Muscle layer of colon (tissue), 2 donors: Measurements from ENCODE around the gene SMAD2.

ENCODE experiments used
- H3K27ac ChIP-seq: one replicate; pipeline ENCODE4 v1.7.0; 2013; ENCODE audit warnings: low read depth, mild to moderate bottlenecking, low read length, moderate library complexity
- H3K27me3 ChIP-seq, 2 donors: one replicate each; pipeline ENCODE4 v1.7.0; 2013; ENCODE audit warnings: low read length in 2 of 2, mild to moderate bottlenecking in 2 of 2; ENCODE audit not compliant: insufficient read depth in 2 of 2, control insufficient read depth in 1 of 2
- H3K36me3 ChIP-seq: one replicate; pipeline ENCODE4 v1.7.0; 2013; ENCODE audit warnings: mild to moderate bottlenecking, low read length; ENCODE audit not compliant: insufficient read depth
- H3K4me1 ChIP-seq: one replicate; pipeline ENCODE4 v1.7.0; 2013; ENCODE audit warnings: mild to moderate bottlenecking, low read length; ENCODE audit not compliant: insufficient read depth
- H3K4me3 ChIP-seq, 2 donors: one replicate each; pipeline ENCODE4 v1.7.0; 2013; ENCODE audit warnings: low read length in 2 of 2, low read depth in 1 of 2, mild to moderate bottlenecking in 1 of 2, moderate library complexity in 1 of 2
- H3K9ac ChIP-seq: one replicate; pipeline ENCODE4 v1.7.0; 2013; ENCODE audit warnings: low read length
- H3K9me3 ChIP-seq: one replicate; pipeline ENCODE4 v1.7.0; 2013; ENCODE audit warnings: mild to moderate bottlenecking, low read length
- donor health status: abdominal sarcoma.
- donor health status: Adenocarcinoma of cecum.

The SMAD2 gene

GRCh38 chr18:47888156-47888555 is 42.3 kb downstream of the SMAD2 start:
- no peaks in the 10 kb centered on the region for H3K9me3 ChIP-seq
- peaks cover 10% of the 10 kb centered on the region for H3K36me3 ChIP-seq

GRCh38 chr18:47887227-47887626 is 43.2 kb downstream of the SMAD2 start:
- peaks cover 10% of the 10 kb centered on the region for H3K36me3 ChIP-seq
- no peak overlapping the region for H3K9ac ChIP-seq
- H3K4me3 ChIP-seq, result no peak overlapping the region
- H3K27me3 ChIP-seq, result no peaks in the 10 kb centered on the region
- no peaks in the 10 kb centered on the region for H3K9me3 ChIP-seq
- H3K4me1 ChIP-seq, result peaks cover 10% of the 10 kb centered on the region
- no peak overlapping the region for H3K27ac ChIP-seq

More at GRCh38 chr18:47888156-47888555, 42.3 kb downstream of the SMAD2 start:
- Histone ChIP-seq H3K4me1 (peaks cover 12% of the 10 kb centered on the region), H3K9ac (no peak overlapping the region), H3K27ac (no peak overlapping the region), H3K4me3 (no peak overlapping the region), H3K27me3 (no peaks in the 10 kb centered on the region)

DNA sequence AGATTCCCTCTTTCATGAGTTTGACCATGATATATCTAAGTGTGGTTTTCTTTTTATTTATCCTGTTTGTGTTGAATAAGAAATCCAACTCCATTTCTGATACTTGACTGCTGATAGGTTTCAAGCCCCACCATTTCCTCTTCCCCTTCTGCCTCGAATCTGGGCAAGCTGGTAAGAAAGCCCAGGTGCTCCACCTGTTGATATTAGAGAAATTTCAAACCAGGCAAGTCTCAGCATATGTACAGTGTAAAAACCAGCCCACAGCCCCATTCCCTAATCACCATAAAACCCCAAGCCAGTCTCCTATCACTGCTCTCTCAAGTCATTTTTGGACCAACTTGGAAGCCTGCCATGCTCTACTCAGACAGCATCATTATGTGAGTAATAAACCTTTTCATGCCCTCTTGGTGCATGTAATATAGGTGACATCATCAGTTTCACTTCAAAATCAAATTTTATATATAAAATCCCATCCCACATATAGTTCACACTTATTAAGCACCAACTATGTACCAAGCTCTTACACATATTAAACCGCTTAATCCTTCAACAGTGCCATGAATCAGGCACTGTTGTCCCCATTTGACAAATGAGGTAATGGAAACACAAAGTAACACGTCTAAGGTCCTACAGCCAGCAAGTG is 46.6 kb downstream of the SMAD2 start:
- peaks cover 15% of the 10 kb centered on the region for H3K36me3 ChIP-seq
- H3K4me1 ChIP-seq, result peaks cover 10% of the 10 kb centered on the region
- H3K27ac ChIP-seq, result no peak overlapping the region
- no peak overlapping the region for H3K9ac ChIP-seq
- no peaks in the 10 kb centered on the region for H3K27me3 ChIP-seq
- no peaks in the 10 kb centered on the region for H3K9me3 ChIP-seq
- H3K4me3 ChIP-seq, result no peak overlapping the region

DNA sequence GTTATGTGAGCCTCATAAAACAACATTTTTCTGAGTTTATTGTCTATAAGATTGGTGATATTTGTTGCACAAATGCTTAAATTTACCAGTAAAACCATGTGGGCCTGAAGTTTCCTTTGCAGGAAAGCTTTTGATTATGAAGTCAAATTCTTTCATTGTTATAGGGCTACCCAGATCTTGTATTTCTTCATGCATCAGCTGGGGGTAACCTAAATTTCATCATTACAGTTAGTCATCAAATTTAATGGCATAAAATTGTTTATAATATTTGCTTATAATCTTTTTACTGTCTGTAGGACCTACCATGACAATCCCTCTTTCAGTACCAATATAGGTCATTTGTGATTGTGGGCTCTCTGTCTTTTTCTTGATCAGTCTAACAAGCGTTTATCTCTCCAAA is 47.8 kb downstream of the SMAD2 start:
- Histone ChIP-seq H3K9me3 (no peaks in the 10 kb centered on the region), H3K27me3 (no peaks in the 10 kb centered on the region), H3K4me3 (no peak overlapping the region), H3K36me3 (peaks cover 10% of the 10 kb centered on the region), H3K9ac (no peak overlapping the region), H3K4me1 (peaks cover 10% of the 10 kb centered on the region), H3K27ac (no peak overlapping the region)

DNA sequence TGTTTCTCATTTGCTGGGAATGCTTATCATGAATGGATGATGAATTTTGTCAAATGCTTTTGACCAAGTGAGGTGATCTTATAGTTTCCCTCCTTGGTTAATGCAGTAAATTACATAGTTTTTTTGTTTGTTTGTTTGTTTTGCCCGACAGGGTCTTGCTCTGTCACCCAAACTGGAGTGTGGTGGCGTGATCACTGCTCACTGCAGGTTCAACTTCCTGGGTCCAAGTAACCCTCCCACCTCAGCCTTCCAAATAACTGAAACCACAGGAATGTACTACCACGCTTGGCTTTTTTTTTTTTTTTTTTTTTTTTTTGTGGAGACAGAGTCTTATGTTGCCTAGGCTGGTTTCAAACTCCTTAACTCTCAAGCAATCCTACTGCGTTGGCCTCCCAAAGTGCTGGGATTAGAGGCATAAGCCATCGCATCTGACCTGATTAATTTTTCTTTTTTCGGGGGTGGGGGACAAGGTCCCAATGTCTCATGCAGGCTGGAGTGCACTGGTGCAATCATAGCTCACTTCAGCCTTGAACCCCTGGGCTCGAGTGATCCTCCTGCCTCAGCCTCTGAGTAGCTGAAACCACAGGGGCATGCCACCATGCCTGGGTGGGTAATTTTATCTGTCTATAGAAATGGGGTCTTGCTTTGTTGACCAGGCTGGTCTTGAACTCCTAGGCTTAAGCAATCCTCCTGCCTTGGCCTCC is 48.6 kb downstream of the SMAD2 start:
- Histone ChIP-seq H3K4me1 (peaks cover 10% of the 10 kb centered on the region), H3K9ac (no peak overlapping the region), H3K9me3 (no peaks in the 10 kb centered on the region), H3K27ac (no peak overlapping the region), H3K4me3 (no peak overlapping the region), H3K36me3 (peaks cover 5% of the 10 kb centered on the region), H3K27me3 (no peaks in the 10 kb centered on the region)

DNA sequence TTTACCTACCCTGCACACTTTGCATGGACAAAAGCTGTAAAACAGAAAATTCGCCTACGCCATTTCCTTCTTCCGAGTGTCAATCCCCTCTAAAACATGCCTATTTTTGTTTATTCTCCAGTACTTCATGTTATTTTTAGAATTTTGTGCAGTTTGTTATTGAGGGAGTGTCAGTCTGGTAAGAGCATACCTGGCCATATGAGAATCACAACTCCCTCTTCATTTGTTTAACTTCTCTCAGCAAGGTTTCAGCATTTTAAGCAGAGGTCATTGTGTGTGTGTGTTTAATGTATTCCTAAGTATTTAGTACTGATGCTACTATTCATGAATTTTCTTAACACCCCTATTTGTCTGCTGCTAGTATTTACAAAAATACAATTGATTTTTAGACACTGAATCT is 49.4 kb downstream of the SMAD2 start:
- Histone ChIP-seq H3K36me3 (peaks cover 5% of the 10 kb centered on the region), H3K9ac (no peak overlapping the region), H3K27ac (no peak overlapping the region), H3K4me1 (peaks cover 10% of the 10 kb centered on the region), H3K27me3 (no peaks in the 10 kb centered on the region), H3K4me3 (no peak overlapping the region), H3K9me3 (no peaks in the 10 kb centered on the region)

DNA sequence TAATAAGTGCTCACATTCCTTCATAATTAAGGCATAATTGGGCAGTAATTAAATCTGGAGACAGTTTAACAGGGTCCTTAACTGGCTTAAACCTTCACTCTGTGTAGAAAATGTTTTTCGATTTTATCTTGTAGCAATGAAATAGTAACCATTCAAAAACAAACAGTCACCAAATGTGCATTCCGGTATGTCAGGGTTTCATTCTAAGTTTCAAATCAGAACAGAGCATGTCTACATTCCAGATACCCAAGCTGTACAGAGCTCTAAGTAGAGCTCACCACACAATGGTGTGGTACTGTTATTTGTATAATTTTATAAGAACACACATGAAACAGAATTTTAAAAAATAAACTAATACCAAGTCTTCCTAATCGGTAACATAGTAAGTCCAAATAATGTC is 52.6 kb downstream of the SMAD2 start:
- H3K27ac ChIP-seq, result no peak overlapping the region
- no peaks in the 10 kb centered on the region for H3K9me3 ChIP-seq
- no peak overlapping the region for H3K9ac ChIP-seq
- no peaks in the 10 kb centered on the region for H3K27me3 ChIP-seq
- H3K36me3 ChIP-seq, result peaks cover 5% of the 10 kb centered on the region
- H3K4me3 ChIP-seq, result no peak overlapping the region
- no peaks in the 10 kb centered on the region for H3K4me1 ChIP-seq

- no peaks in the 10 kb centered on the region for H3K9me3 ChIP-seq
- no peak overlapping the region for H3K9ac ChIP-seq
- H3K4me1 ChIP-seq, result peaks cover 2% of the 10 kb centered on the region
- no peaks in the 10 kb centered on the region for H3K27me3 ChIP-seq
- no peak overlapping the region for H3K27ac ChIP-seq
- H3K4me3 ChIP-seq, result no peak overlapping the region
- peaks cover 4% of the 10 kb centered on the region for H3K36me3 ChIP-seq
Observed at GRCh38 chr18:47876813-47877212, 53.6 kb downstream of the SMAD2 start.

DNA sequence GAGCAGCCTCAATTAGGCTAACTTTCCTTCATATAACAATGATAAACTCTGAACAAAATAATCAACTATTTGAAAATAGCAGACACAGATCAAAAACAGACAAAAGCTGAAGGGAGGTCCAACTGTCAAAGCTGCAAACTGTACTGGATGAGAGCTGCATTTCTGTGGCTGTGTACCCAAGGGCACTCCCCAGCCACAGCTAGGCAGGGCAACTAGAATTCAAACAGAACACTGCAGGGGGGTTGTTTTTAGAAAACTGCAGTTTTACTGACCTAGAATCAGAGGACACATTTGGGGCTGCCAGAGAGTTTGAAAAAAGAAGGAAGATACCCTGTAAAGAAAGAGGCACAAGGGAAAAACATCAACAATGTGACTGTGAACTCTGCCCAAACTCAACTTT is 56.8 kb downstream of the SMAD2 start:
- no peak overlapping the region for H3K27ac ChIP-seq
- H3K4me3 ChIP-seq, result no peak overlapping the region
- no peak overlapping the region for H3K9ac ChIP-seq
- H3K36me3 ChIP-seq, result no peaks in the 10 kb centered on the region
- H3K9me3 ChIP-seq, result no peaks in the 10 kb centered on the region
- no peaks in the 10 kb centered on the region for H3K27me3 ChIP-seq
- peaks cover 11% of the 10 kb centered on the region for H3K4me1 ChIP-seq

GRCh38 chr18:47872426-47872825 is 58.0 kb downstream of the SMAD2 start:
- H3K4me1 ChIP-seq, result peaks cover 11% of the 10 kb centered on the region

GRCh38 chr18:47871288-47871687 is 59.2 kb downstream of the SMAD2 start:
- Histone ChIP-seq H3K27me3 (no peaks in the 10 kb centered on the region), H3K36me3 (peaks cover 4% of the 10 kb centered on the region), H3K4me3 (no peak overlapping the region), H3K4me1 (peaks cover 11% of the 10 kb centered on the region), H3K9me3 (no peaks in the 10 kb centered on the region), H3K27ac (no peak overlapping the region), H3K9ac (no peak overlapping the region)

More at GRCh38 chr18:47872426-47872825, 58.0 kb downstream of the SMAD2 start:
- no peaks in the 10 kb centered on the region for H3K9me3 ChIP-seq
- peaks cover 4% of the 10 kb centered on the region for H3K36me3 ChIP-seq
- H3K27ac ChIP-seq, result no peak overlapping the region
- no peak overlapping the region for H3K4me3 ChIP-seq
- H3K27me3 ChIP-seq, result no peaks in the 10 kb centered on the region
- no peak overlapping the region for H3K9ac ChIP-seq

DNA sequence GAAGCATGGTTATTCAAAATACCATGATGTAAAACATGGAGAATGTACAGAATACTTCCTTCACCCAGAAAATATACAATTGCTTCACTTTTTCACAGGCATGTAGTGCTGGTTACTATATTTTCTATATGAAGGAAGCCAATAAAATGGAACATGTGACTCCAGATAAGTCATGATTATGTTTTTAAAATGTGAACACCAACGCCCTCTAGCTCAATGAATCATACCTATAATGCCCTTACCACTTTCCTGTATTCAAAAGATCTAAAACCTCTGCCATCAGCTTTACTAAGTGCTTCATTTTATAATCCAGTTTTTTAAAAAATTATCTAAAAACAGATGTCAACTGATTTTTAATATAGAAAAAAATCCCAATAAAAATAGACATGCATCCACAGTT is 59.9 kb downstream of the SMAD2 start:
- no peak overlapping the region for H3K4me3 ChIP-seq
- no peaks in the 10 kb centered on the region for H3K9me3 ChIP-seq
- no peak overlapping the region for H3K9ac ChIP-seq
- H3K27me3 ChIP-seq, result no peaks in the 10 kb centered on the region
- peaks cover 4% of the 10 kb centered on the region for H3K36me3 ChIP-seq
- H3K27ac ChIP-seq, result no peak overlapping the region
- H3K4me1 ChIP-seq, result peaks cover 11% of the 10 kb centered on the region
